Measurements from ENCODE around the gene C11orf65. TPM values are rescaled to one million over a fixed set of nuclear protein-coding genes. Genes with fewer than 3 reads are reported as not detected.
"Not testable (repeated sequence)": the region's sequence is repeated elsewhere in the genome, so short reads cannot be mapped to it uniquely, and the experiment has no call there.

C11orf65 gene
- total RNA-seq, 1 donor from 2014 or later = 0.46 TPM

DNA sequence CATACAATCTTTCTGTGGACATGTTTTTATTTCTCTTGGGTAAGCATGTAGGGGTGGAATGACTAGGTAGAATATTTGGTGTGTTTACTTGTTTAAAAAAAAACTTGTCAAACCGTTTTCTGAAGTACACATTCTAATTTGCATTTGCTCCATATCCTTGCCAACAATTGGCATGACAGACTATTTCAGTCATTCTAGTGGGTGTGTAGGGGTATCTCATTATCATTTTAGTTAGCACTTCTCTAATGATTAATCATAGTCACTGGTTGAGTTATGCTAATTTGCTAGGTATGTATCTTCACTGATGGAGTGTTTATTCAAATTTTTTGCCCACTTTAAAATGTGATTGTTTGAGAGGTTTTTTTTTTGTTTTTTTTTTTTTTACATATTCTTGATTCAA, 64.3 kb downstream of the C11orf65 start:
- no peaks in the 10 kb centered on the region for H3K9me3 ChIP-seq
- no peak for ATAC-seq
- no peaks in the 10 kb centered on the region for H3K4me1 ChIP-seq
- TF ChIP-seq CTCF (IDR thresholded peaks at IDR 0.05) = no peak
- H3K4me3 ChIP-seq = no peak overlapping the region
- no peaks in the 10 kb centered on the region for H3K36me3 ChIP-seq
- intact Hi-C loops (cut with DNase I) = no loop called here
- no peak overlapping the region for H3K27ac ChIP-seq
- no peaks in the 10 kb centered on the region for H3K27me3 ChIP-seq
- no peak for DNase-seq

DNA sequence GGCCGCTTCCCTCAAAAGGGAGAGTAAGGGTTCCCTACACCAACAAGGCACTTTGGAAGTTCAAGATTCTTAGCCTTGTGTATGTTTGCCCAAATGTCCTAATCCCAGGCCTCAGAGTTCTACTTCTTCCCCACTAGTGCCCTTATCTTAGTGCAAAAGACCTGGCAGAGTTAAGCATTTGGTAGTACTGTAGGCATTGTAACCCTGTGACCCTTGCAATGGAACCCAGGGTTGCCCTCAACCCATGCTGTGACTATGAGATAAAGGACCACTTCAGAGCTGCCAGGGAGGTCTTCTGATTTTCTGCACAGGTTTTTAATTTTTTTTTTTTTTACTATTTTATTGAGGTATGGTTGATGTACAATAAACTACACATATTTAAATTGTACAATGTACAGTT, 65.1 kb downstream of the C11orf65 start:
- H3K4me3 ChIP-seq = no peak overlapping the region
- H3K27me3 ChIP-seq = no peaks in the 10 kb centered on the region
- ATAC-seq (no peak), DNase-seq (no peak)
- no peak for TF ChIP-seq CTCF (IDR thresholded peaks at IDR 0.05)
- H3K9me3 ChIP-seq = no peaks in the 10 kb centered on the region
- H3K36me3 ChIP-seq = no peaks in the 10 kb centered on the region
- intact Hi-C loops (cut with DNase I) = no loop called here
- no peak overlapping the region for H3K27ac ChIP-seq
- H3K4me1 ChIP-seq = no peaks in the 10 kb centered on the region

GRCh38 chr11:108398439-108398838, 68.9 kb downstream of the C11orf65 start:
- ATAC-seq = no peak
- TF ChIP-seq CTCF (IDR thresholded peaks at IDR 0.05) = no peak
- intact Hi-C loops (cut with DNase I) = no loop called here
- DNase-seq = no peak
- Histone ChIP-seq H3K9me3 (no peaks in the 10 kb centered on the region), H3K27ac (no peak overlapping the region), H3K36me3 (no peaks in the 10 kb centered on the region), H3K4me3 (no peak overlapping the region), H3K27me3 (no peaks in the 10 kb centered on the region), H3K4me1 (no peaks in the 10 kb centered on the region)

- DNase-seq; ATAC-seq; H3K36me3 ChIP-seq; H3K27me3 ChIP-seq; H3K9me3 ChIP-seq; H3K4me3 ChIP-seq; H3K27ac ChIP-seq; intact Hi-C loops (cut with DNase I); H3K4me1 ChIP-seq: not testable (repeated sequence)
These were observed 70.7 kb downstream of the C11orf65 start for GRCh38 chr11:108396672-108397071.

DNA sequence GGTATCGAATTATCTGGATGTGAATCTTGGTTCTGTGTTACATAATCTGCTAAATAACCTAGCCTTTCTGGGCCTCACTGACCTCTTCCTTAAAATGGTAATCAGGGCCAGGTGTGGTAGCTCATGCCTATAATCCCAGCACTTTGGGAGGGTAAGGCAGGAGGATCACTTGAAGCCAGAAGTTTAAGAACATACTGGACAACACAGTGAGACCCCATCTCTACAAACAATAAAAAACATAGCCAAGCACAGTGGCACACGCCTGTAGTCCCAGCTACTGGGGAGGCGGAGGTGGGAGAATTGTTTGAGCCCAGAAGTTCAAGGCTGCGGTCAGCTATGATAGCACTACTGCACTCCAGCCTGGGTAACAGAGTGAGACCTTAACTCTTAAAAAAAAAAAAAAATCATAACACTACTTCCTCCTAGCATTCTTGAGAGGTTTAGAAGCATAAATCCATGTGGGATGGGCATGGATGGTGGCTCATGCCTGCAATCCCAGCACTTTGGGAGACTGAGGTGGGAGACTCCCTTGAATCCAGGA, 72.5 kb downstream of the C11orf65 start:
- Histone ChIP-seq H3K27me3 (no peaks in the 10 kb centered on the region), H3K27ac (no peak overlapping the region), H3K4me3 (no peak overlapping the region), H3K9me3 (no peaks in the 10 kb centered on the region), H3K4me1 (no peaks in the 10 kb centered on the region), H3K36me3 (no peaks in the 10 kb centered on the region)
- ATAC-seq (no peak), DNase-seq (no peak)
- intact Hi-C loops (cut with DNase I) = no loop called here
- no peak for TF ChIP-seq CTCF (IDR thresholded peaks at IDR 0.05)

GRCh38 chr11:108393046-108393445, 74.3 kb downstream of the C11orf65 start:
- Histone ChIP-seq H3K4me1 (no peaks in the 10 kb centered on the region), H3K27me3 (no peaks in the 10 kb centered on the region), H3K4me3 (no peak overlapping the region), H3K27ac (no peak overlapping the region), H3K36me3 (no peaks in the 10 kb centered on the region), H3K9me3 (no peaks in the 10 kb centered on the region)
- no peak for TF ChIP-seq CTCF (IDR thresholded peaks at IDR 0.05)
- intact Hi-C loops (cut with DNase I) = no loop called here
- ATAC-seq (no peak), DNase-seq (no peak)

All from upper lobe of right lung (tissue), 1 donor.